DMS79 treated with DMSO at 0.1 percent for 48 hours (cell line): ENCODE measurements around the gene FIGN.

Experiments
- DNase-seq: peaks from one replicate; lab custom pipeline; 2025; lab: John Stamatoyannopoulos, UW

The FIGN gene

GRCh38 chr2:163558251-163559021 is 177.4 kb downstream of the FIGN start:
- DNase-seq = peak; percentile 36

GRCh38 chr2:163556511-163556910 is 179.3 kb downstream of the FIGN start:
- DNase-seq = no peak

- DNase-seq = no peak
Observed at GRCh38 chr2:163554864-163555263, 180.9 kb downstream of the FIGN start.

GRCh38 chr2:163553601-163554000 is 182.2 kb downstream of the FIGN start:
- no peak for DNase-seq

GRCh38 chr2:163552758-163553157 is 183.1 kb downstream of the FIGN start:
- no peak for DNase-seq

GRCh38 chr2:163551616-163552373 is 184.0 kb downstream of the FIGN start:
- DNase-seq = no peak

- no peak for DNase-seq
Observed at GRCh38 chr2:163548970-163549369, 186.8 kb downstream of the FIGN start.
